Camera-type eye (tissue), 1 donor: Measurements from ENCODE around the gene HKDC1. TPM values are rescaled to one million over a fixed set of nuclear protein-coding genes. Genes with fewer than 3 reads are reported as not detected.

ENCODE experiments used
- total RNA-seq: library from RNA; depleted of rRNA; stranded (reverse); fragments of >200 nt; gene quantifications from one replicate; pipeline ENCODE4 v1.2.3, GENCODE V29; 2014

HKDC1 gene
- 18.0 TPM for total RNA-seq

DNA sequence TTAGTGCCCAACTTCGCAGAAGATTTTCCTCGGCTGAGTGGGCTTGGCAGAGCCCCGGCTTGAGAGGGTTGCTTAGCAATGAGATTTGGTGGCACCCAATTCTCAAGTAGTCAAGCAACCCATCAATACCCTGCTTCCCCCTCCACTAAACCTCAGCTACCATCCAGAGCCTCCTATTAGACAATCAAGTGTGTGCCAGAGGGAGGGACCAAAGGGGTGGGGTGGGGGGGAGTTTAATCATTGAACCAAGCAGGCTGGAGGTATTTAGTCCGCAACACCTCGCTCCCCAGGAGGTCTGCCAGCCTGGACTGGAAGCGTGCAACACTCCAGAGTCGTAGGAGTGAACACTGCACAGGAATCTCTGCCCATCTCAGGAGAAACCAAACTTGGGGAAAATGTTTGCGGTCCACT is at the start of gene HKDC1:
HKDC1 (plus strand) TSS at position 292 of the 411 bp plus-strand sequence; CDS start at position 396, 104 bp downstream.

DNA sequence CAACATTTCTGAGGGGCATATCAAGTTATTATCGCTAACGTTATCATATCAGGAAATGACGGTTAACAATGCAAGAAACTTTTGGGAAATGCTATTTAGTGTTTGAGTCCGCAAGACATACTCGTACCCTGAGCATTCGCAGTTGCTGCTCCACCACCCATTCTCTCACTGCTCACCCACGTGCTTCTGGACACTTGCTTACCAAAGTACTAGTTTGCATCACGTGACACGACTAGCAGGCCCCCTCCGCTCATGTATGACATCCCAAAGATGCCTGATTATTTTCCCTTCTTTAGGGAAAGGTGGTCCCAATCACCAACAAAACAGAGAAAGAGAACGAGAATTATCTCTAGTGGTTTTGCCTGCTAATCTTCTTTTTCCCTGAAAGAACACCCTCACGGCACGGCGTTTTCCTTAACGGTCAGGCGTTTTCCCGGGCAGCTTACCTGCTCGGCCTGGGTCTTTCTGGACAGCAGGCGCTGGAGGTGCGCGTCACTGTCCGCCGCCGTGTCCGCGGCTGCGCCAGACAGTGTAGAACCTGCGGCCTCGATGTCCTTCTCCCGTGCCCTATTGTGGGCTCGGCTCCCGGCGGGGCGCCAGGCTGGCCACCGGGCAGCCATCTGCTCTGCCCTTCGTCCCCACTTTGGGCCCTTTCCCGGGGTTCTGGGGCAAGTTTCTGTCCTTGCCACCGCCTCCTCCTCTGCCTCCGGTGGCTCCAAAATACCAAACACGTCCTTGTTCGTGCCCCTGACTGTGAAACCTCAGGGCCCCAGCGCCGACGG is 40.2 kb upstream of the HKDC1 start, which contains the start of gene SUPV3L1:
SUPV3L1 (plus strand) TSS at position 492 of the 782 bp plus-strand sequence; CDS start at position 550, 58 bp downstream.

DNA sequence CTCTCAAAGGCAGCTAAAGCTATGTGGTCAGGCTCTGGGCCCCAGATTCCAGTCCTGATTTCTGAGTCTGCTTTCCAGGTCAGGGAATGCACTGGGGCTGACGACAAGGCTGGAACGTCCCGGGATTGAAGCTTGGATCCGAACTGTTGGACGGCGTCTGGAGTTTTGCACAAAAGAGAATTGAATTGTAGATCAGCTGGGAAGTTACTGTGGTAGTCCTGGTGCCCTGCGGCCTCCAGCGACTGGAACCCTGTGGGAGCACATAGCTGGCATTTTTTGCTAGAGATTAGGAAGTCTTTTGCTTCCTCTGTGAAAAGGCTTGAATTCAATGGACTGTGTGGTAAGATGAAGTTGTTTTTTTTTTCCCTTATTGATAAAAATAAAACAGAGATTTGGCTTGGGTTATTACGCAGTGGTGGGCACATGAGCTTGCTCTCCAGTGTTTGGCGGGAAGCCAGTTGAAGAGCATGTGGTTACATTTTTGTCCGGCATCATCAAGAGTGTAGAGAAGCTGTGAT is 58.4 kb downstream of the HKDC1 start, which contains the start of gene HK1:
HK1 (plus strand) TSS at position 51 of the 518 bp plus-strand sequence.

Other genes with a start within 250 kb of the HKDC1 start
- 45.4 TPM for gene KIFBP, start 231.5 kb upstream of the HKDC1 start, total RNA-seq
- 55.0 TPM for gene SRGN, start 132.2 kb upstream of the HKDC1 start, total RNA-seq
- gene VPS26A, start 96.2 kb upstream of the HKDC1 start, total RNA-seq = 58.4 TPM
- 38.6 TPM for gene SUPV3L1, start 40.1 kb upstream of the HKDC1 start, total RNA-seq
- gene HK1, start 58.2 kb downstream of the HKDC1 start, total RNA-seq = 104 TPM
- not detected for gene TACR2, start 196.6 kb downstream of the HKDC1 start, total RNA-seq
- gene TSPAN15, start 231.1 kb downstream of the HKDC1 start, total RNA-seq = 28.1 TPM